Fibroblast of skin of scalp (primary cell): ENCODE results near the gene ARFGAP1.

Source experiments
- DNase-seq: peaks from one replicate; pipeline ENCODE4 v3.0.0-alpha.2; 2013

ARFGAP1 gene

GRCh38 chr20:63261060-63261794 is 11.4 kb upstream of the ARFGAP1 start:
- DNase-seq = no peak

- DNase-seq = no peak
Observed at GRCh38 chr20:63261795-63262528, 10.7 kb upstream of the ARFGAP1 start.

GRCh38 chr20:63262836-63263235 is 9.8 kb upstream of the ARFGAP1 start:
- no peak for DNase-seq

GRCh38 chr20:63264000-63264399 is 8.6 kb upstream of the ARFGAP1 start:
- no peak for DNase-seq

GRCh38 chr20:63264519-63264918 is 8.1 kb upstream of the ARFGAP1 start:
- DNase-seq = peak; percentile 44

- peak; percentile 57 for DNase-seq
Observed at GRCh38 chr20:63265891-63266515, 6.6 kb upstream of the ARFGAP1 start.

GRCh38 chr20:63267691-63268090 is 4.9 kb upstream of the ARFGAP1 start:
- DNase-seq = no peak

- DNase-seq = no peak
Observed at GRCh38 chr20:63268256-63268655, 4.4 kb upstream of the ARFGAP1 start.

- no peak for DNase-seq
Observed at GRCh38 chr20:63268671-63269439, 3.8 kb upstream of the ARFGAP1 start.

GRCh38 chr20:63269724-63270123 is 2.9 kb upstream of the ARFGAP1 start:
- DNase-seq = no peak

GRCh38 chr20:63270606-63271325 is 1.8 kb upstream of the ARFGAP1 start:
- no peak for DNase-seq

- no peak for DNase-seq
Observed at GRCh38 chr20:63273059-63273579, 506 bp downstream of the ARFGAP1 start.

- DNase-seq = peak; percentile 55
Observed at GRCh38 chr20:63273635-63274380, 1.2 kb downstream of the ARFGAP1 start.

- DNase-seq = no peak
Observed at GRCh38 chr20:63274381-63275228, 2.0 kb downstream of the ARFGAP1 start.

- DNase-seq = no peak
Observed at GRCh38 chr20:63275825-63276224, 3.2 kb downstream of the ARFGAP1 start.

GRCh38 chr20:63276956-63277355 is 4.3 kb downstream of the ARFGAP1 start:
- DNase-seq = no peak

- no peak for DNase-seq
Observed at GRCh38 chr20:63277466-63278272, 5.1 kb downstream of the ARFGAP1 start.

- DNase-seq = no peak
Observed at GRCh38 chr20:63278661-63279060, 6.0 kb downstream of the ARFGAP1 start.

- DNase-seq = no peak
Observed at GRCh38 chr20:63279931-63280330, 7.3 kb downstream of the ARFGAP1 start.
